GM19035 (cell line): ENCODE data around the gene PAM.

ENCODE experiments used
- ATAC-seq: cut with Tn5 transposase; IDR thresholded peaks from one replicate; pipeline ENCODE4 v1.9.1; 2021; ENCODE audit not compliant: unreplicated experiment

PAM gene

DNA sequence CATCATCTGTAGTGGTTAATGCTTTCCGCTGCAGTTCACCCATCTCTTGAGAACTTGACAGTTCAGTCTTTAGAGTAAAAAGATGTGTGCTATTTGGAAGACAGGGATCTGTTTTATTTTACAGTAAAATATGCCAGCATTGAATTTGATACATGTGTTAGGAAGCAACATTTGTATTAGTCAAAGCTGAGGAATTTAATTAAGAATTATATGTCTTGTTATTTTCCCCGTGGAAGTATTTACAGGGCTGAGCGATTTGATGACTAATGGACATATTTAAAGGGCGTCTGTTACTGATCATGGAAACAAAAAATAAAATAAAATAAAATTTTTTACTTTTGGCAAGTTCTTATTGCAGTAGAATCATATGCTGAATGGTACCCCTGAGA, 101.3 kb downstream of the PAM start:
- no peak for ATAC-seq

DNA sequence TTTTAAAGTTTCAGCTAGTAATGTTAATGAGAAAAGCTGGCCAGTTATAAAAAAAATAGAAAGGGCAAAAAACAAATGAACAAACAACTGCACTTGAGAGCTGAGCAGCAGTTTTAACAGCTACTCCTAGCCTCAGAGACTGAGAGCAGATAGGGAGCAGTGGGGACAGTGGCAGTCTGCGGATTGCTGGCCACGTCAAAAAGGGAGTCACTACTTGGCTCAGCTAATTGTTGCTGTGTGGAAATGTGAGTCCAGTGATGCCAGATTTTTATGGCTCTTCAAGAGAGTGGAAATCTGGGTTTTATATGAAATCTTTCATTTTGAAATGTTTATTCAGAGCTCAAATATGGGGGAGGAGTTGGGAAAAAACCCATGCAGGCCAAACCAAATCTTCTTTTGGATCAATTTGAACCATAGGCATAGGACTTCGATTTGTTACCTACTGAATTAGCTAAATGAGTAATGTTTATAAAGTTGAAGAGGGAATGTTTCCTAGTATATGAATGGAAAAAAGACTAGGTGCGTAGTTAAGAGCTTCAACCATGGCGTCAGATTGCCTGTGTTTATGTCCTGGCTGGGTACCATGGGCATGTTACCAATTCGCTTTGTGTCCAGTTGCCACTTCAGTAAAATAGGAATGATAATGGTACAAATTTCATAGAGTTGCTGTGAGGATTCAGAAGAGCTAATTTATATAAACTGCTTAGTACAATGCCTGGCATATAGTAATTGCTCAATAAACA, 102.1 kb downstream of the PAM start:
- no peak for ATAC-seq

- ATAC-seq = no peak
Measured at GRCh38 chr5:102858221-102858620, 103.1 kb downstream of the PAM start.

GRCh38 chr5:102858808-102859207, 103.7 kb downstream of the PAM start:
- no peak for ATAC-seq

- ATAC-seq = no peak
Measured at GRCh38 chr5:102860035-102860434, 104.9 kb downstream of the PAM start.

GRCh38 chr5:102863058-102863457, 108.0 kb downstream of the PAM start:
- ATAC-seq = no peak

GRCh38 chr5:102863764-102864560, 108.9 kb downstream of the PAM start:
- ATAC-seq = no peak

DNA sequence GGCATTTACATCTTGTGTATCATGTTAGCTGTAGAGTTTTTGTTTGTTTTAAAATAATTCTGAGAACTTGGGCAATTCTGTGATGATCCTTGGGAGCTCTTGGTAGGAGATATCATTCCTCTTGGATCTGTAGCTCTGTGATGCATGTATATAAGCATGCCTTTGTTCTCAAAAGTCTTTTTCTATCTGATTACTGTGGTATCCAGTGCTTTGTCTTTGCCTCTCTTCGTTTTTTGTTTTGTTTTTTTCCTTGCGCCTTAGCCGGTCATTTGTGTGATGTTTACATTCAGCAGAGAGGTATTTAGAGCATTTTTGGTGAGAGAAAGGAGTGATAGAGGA, 110.0 kb downstream of the PAM start:
- ATAC-seq = no peak

DNA sequence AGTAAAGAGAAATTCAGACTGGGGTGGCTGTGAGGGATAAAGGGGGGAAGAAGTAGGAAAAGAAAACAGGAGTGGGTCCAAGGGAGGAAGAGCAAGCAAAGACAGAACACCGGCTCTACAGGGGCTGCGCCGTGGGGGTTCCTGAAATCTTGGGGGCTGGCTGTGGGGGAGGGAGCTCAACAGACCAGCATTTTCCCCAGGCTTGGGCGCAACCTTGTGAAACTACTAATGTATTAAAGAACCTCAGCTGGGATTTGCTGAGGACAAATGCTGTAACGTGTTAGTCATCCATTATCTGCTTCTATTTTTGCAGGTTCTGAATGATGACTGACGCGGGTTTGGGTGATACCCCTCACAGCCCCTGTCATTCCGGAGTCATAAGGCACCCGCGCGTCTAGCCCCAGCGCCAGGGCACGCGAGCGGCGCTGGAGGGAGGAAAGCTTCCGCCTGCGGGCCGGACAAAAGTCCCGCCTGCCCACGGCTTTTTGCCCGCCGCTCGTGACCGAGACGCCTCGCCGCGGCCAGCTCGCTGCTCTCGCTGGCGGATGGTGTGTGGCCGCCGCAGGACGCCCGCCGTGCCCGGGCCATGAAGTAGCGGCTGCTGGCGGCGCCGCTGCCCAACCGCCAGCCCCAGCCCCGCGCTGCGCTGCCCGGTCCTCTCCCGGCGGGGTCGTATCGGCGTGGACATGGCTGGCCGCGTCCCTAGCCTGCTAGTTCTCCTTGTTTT, 110.6 kb downstream of the PAM start:
- ATAC-seq = peak; percentile 82

GRCh38 chr5:102866237-102866600, 111.1 kb downstream of the PAM start:
- ATAC-seq = no peak

DNA sequence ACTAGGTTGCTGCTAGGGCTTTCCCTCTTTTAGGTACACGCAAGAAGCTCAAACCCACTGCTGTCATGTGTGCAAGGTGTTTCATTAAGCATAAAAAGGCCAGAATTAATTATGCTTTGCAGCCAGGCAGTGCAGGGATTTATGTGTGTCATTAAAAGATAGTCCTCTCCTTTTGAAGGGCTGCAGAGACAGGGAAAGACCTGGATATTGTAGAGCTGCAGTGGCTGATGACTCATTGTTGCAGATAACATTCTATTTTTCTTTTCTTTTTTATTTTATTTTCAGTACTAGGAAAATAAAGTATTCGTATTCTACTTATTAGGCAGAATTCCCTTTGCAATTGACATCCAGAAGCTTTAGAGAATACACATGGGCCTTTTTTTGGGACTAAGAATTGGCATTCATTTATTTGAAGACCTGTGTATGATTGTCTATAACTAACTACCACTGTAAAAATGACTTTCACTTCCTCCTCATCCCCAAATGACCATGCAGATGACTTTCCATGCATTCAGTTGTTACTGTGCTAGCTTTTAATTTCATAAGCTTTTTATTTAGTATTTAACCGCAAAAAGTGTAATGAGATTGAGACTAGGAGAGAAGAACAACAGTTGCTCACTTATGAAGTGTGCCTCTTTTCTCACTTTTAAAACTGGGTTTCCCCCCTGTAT, 113.0 kb downstream of the PAM start:
- ATAC-seq = no peak

- ATAC-seq = no peak
Measured at GRCh38 chr5:102869230-102869629, 114.1 kb downstream of the PAM start.

DNA sequence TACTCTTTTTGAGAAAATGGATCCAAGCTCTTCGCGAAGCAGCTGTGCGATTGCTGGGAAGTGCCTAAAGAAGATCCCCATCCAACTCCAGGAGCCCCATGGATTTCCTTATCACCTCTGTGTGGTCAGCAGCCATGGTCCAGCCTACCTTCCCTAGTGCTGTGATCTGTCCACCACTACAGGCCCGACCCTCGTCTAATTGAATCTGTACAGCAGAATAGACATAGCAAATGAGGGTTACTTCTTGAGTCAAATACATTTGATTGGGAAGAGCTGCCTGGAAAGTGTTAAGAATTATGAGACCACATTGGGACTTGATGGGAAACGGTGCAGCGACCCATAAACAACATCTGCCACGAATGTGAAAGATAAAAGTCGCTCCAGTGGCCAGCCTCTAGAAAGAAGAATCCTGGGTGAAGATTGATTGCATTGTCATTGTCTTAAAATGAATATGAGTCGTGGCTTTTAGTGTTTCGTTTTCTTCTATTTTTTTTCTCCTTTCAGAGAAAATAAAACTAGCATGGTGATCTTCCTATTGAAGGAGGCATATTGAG, 118.4 kb downstream of the PAM start:
- ATAC-seq = no peak

- ATAC-seq = no peak
Measured at GRCh38 chr5:102874054-102874453, 118.9 kb downstream of the PAM start.

DNA sequence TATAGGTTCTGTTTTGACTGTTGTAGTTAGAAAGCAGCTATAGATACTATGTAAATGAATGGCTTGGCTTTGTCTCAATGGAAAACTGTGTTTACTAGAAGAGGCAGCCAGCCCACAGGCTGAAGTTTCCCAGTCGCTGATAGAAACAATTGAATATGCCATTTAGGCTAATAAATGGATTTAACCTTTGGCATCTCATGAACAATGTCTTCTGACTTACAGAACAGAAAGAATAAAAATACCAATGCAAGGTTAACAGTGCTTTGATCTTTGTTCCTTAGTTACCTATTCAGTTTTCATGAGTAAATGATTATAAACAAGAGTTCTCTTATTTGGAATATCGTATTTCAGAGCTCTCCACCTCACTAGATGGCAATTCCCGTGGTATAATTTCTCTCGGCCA, 120.6 kb downstream of the PAM start:
- ATAC-seq = no peak

GRCh38 chr5:102876610-102877009, 121.5 kb downstream of the PAM start:
- ATAC-seq = no peak

- ATAC-seq = no peak
Measured at GRCh38 chr5:102879741-102880140, 124.6 kb downstream of the PAM start.

DNA sequence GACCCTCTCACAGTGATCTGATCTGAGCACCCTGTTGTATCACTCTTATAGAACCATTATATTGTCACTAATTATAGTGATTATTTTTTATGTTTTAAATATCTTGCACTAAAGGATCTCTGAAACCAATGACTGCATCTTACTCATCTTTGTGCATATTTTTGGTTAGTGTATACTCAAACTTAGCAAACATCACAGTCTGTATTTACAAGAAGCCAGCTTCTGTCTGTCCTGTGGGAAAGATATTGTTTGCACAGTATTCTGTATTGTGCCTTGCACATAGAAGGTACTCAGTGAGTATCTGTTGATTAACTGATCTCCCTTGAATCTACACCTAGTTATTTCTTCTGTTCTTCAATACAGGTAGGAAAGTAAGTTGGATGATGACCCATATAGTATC, 131.5 kb downstream of the PAM start:
- ATAC-seq = no peak

GRCh38 chr5:102888483-102888882, 133.4 kb downstream of the PAM start:
- ATAC-seq = no peak

DNA sequence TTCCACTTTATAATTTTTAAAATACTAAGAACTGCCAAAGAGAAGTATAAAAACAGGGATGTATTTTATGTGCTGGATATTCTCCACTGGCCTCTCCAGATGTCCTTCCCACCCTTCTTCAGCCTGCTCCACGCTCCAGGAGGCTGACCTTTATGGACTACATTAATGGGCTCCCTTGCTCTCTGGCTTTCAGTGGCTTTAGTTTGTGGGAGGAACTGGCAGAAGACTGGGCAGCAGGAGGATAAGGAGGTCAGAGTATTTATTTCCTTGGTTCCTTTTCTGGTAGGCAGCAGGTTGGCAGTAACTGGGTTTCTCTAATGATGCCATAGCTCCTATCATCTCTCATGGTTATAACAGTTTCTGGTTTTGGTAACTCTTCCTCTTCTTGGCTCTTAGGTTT, 133.9 kb downstream of the PAM start:
- no peak for ATAC-seq

DNA sequence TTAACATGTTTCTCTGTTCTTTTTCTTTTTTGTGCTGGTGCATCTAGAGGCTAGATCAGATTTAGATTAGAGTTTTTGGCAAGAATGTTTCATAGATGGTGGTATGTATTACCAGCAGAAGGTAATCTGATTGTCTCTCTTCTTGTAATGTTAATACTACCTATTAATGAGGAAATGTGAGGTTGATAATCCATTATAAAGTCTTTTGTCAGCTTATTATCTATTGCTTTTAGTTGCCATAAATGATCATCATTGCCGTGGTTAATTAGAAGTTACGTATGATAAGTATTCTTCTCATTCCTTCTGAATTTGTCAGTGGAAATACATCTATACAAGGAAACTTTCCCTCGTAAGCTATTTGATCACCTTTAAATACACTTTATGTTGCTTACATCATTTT, 135.0 kb downstream of the PAM start:
- ATAC-seq = no peak
